ENCODE results near the gene KDM2A.

The KDM2A gene

DNA sequence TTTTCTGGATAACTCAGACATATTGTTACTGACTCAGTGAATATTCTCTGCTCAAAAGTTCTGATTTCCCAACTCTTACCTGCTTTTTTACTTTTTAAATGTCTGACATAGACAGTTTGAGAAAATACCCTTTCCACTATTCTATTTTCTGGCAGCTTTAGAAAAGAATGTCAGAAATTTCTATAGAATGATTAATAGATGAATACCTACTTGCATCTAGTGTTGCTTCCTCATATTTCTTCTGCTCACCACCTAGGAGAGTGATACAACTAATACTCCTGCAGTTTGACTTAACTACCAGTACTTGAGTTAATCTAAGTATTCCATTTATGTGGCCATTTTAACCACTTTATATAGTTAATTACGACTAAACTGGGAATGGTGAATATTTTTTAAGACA is 55.2 kb downstream of the KDM2A start:
- Histone ChIP-seq H3K4me1 (no peaks in the 10 kb centered on the region), H3K27me3 (ENCODE audit: control insufficient read depth, insufficient read depth, low read length) (no peaks in the 10 kb centered on the region), H3K4me3 (ENCODE audit: low read depth, low read length) (no peak overlapping the region), H3K79me2 (peaks cover 22% of the 10 kb centered on the region), H3K27ac (no peak overlapping the region), H3K9me3 (ENCODE audit: control insufficient read depth, low read length) (no peaks in the 10 kb centered on the region), H2AFZ (no peak overlapping the region), H3K36me3 (ENCODE audit: control insufficient read depth, insufficient read depth, low read length) (no peaks in the 10 kb centered on the region), H3K9ac (no peak overlapping the region), H3K4me2 (ENCODE audit: low read length) (no peak overlapping the region)
- TF ChIP-seq, protein P1, sequence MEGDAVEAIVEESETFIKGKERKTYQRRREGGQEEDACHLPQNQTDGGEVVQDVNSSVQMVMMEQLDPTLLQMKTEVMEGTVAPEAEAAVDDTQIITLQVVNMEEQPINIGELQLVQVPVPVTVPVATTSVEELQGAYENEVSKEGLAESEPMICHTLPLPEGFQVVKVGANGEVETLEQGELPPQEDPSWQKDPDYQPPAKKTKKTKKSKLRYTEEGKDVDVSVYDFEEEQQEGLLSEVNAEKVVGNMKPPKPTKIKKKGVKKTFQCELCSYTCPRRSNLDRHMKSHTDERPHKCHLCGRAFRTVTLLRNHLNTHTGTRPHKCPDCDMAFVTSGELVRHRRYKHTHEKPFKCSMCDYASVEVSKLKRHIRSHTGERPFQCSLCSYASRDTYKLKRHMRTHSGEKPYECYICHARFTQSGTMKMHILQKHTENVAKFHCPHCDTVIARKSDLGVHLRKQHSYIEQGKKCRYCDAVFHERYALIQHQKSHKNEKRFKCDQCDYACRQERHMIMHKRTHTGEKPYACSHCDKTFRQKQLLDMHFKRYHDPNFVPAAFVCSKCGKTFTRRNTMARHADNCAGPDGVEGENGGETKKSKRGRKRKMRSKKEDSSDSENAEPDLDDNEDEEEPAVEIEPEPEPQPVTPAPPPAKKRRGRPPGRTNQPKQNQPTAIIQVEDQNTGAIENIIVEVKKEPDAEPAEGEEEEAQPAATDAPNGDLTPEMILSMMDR (IDR thresholded peaks at IDR 0.05) = no peak

DNA sequence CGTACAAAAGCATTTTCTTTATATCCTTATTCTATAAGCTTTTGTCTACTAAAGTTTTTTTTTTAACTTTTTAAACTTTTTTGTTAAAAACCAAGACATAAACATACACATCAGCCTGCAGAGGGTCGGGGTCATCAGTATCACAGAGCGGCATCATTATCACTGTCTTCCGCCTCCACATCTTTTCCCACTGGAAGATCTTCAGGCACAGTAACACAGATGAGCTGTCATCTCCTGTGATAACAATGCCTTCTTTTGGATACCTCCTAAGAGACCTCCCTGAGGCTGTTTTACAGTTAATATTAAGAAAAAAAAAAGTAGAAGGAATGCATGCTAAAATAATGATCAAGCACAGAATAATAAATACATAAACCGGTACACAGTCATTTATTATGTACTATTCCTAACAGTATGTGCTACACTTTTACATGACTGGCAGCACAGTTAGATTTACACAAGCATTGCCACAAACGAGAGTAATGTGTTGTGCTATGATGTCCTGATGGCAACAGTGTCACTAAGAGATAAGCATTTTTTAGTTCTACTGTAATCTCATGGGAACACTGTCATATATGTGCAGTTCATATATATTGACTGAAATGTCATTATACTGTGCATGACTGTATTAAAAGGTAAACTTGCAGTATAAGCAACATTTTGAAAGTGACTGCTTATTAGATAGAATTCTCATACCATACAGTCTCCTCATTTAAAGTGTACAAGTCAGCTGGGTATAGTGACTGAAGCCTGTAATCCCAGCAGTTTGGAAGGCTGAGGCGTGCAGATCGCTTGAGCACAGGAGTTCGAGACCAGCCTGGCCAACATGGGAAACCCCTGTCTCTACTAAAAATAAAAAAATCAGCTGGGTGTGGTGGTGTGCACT is 58.6 kb downstream of the KDM2A start:
- Histone ChIP-seq H3K9ac (no peak overlapping the region), H3K36me3 (ENCODE audit: control insufficient read depth, insufficient read depth, low read length) (no peaks in the 10 kb centered on the region), H3K4me1 (no peaks in the 10 kb centered on the region), H2AFZ (no peak overlapping the region), H3K9me3 (ENCODE audit: control insufficient read depth, low read length) (no peaks in the 10 kb centered on the region), H3K79me2 (peaks cover 15% of the 10 kb centered on the region), H3K4me3 (ENCODE audit: low read depth, low read length) (no peak overlapping the region), H3K27ac (no peak overlapping the region), H3K27me3 (ENCODE audit: control insufficient read depth, insufficient read depth, low read length) (no peaks in the 10 kb centered on the region), H3K4me2 (ENCODE audit: low read length) (no peak overlapping the region)
- TF ChIP-seq, protein P1 (IDR thresholded peaks at IDR 0.05) = no peak

DNA sequence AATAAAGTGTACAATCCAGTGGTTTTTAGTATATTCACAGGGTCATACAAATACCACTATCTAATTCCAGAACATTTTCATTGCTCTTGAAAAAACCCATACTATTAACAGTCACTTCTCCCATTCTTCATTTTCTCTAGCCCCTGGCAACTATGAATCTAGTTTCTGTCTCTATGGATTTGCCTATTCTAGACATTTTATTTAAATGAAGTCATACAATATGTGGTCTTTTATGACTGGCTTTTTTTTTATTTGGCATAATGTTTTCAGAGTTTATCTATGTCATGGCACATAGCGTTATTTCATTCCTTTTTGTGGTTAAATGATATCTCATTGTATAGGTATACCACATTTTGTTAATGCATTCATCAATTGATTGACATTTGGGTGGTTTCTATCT is 59.4 kb downstream of the KDM2A start:
- Histone ChIP-seq H3K4me2 (ENCODE audit: low read length) (no peak overlapping the region), H3K27ac (no peak overlapping the region), H3K27me3 (ENCODE audit: control insufficient read depth, insufficient read depth, low read length) (no peaks in the 10 kb centered on the region), H3K9me3 (ENCODE audit: control insufficient read depth, low read length) (no peaks in the 10 kb centered on the region), H3K36me3 (ENCODE audit: control insufficient read depth, insufficient read depth, low read length) (no peaks in the 10 kb centered on the region), H3K4me3 (ENCODE audit: low read depth, low read length) (no peak overlapping the region), H3K9ac (no peak overlapping the region), H3K4me1 (no peaks in the 10 kb centered on the region), H2AFZ (no peak overlapping the region), H3K79me2 (peaks cover 8% of the 10 kb centered on the region)
- TF ChIP-seq, protein P1 (IDR thresholded peaks at IDR 0.05) = no peak

DNA sequence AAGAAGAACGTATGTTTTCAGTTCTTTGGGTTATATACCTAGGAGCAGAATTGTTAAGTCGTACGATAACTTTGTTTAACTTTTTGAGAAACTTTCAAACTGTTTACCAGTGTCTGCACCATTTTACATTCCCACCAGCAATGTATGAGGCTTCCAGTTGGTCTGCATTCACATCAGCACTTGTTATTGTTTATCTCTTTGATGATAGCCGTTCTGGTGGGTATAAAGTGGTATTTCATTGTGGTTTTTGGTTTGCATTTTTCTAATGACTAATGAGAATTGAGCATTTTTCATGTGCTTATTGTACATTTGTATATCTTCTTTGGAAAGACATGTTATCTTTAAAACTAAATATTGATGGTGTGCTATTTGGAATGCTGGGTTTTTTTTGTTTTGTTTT is 59.8 kb downstream of the KDM2A start:
- peaks cover 7% of the 10 kb centered on the region for H3K79me2 ChIP-seq
- no peaks in the 10 kb centered on the region for H3K27me3 ChIP-seq (ENCODE audit: control insufficient read depth, insufficient read depth, low read length)
- no peak overlapping the region for H3K4me3 ChIP-seq (ENCODE audit: low read depth, low read length)
- H3K27ac ChIP-seq = no peak overlapping the region
- H2AFZ ChIP-seq = no peak overlapping the region
- H3K4me2 ChIP-seq (ENCODE audit: low read length) = no peak overlapping the region
- no peak overlapping the region for H3K9ac ChIP-seq
- TF ChIP-seq, protein P1 (IDR thresholded peaks at IDR 0.05) = no peak
- H3K4me1 ChIP-seq = no peaks in the 10 kb centered on the region
- no peaks in the 10 kb centered on the region for H3K9me3 ChIP-seq (ENCODE audit: control insufficient read depth, low read length)
- H3K36me3 ChIP-seq (ENCODE audit: control insufficient read depth, insufficient read depth, low read length) = no peaks in the 10 kb centered on the region
